Cortex of kidney (tissue), 1 donor: Measurements from ENCODE around the gene SNN.

Source experiments
- DNase-seq: peaks from one replicate; lab custom pipeline; 2025; lab: John Stamatoyannopoulos, UW

The SNN gene

GRCh38 chr16:11667824-11668622 lies at the start of gene SNN:
SNN (plus strand) TSS chr16:11668455; CDS start chr16:11676060, 7,605 bp downstream.
- no peak for DNase-seq

GRCh38 chr16:11619327-11619851 lies 48.9 kb upstream of the SNN start:
- DNase-seq = no peak

GRCh38 chr16:11620243-11621003 lies 47.8 kb upstream of the SNN start:
- DNase-seq = no peak

GRCh38 chr16:11621539-11621919 lies 46.7 kb upstream of the SNN start:
- no peak for DNase-seq

- no peak for DNase-seq
These were observed 46.2 kb upstream of the SNN start for GRCh38 chr16:11621920-11622651.

GRCh38 chr16:11624205-11624604 lies 44.0 kb upstream of the SNN start:
- DNase-seq = no peak

- no peak for DNase-seq
These were observed 43.3 kb upstream of the SNN start for GRCh38 chr16:11624636-11625607.

- DNase-seq = no peak
These were observed 42.5 kb upstream of the SNN start for GRCh38 chr16:11625769-11626168.

GRCh38 chr16:11626657-11627291 lies 41.5 kb upstream of the SNN start:
- DNase-seq = no peak

GRCh38 chr16:11627292-11627663 lies 41.0 kb upstream of the SNN start:
- DNase-seq = no peak

GRCh38 chr16:11627822-11628457 lies 40.3 kb upstream of the SNN start:
- DNase-seq = no peak

- DNase-seq = no peak
These were observed 38.9 kb upstream of the SNN start for GRCh38 chr16:11629071-11630030.

- no peak for DNase-seq
These were observed 38.0 kb upstream of the SNN start for GRCh38 chr16:11630046-11630767.

GRCh38 chr16:11630768-11631056 lies 37.5 kb upstream of the SNN start:
- DNase-seq = no peak

- no peak for DNase-seq
These were observed 37.0 kb upstream of the SNN start for GRCh38 chr16:11631214-11631613.

GRCh38 chr16:11632455-11632939 lies 35.8 kb upstream of the SNN start:
- DNase-seq = no peak

- no peak for DNase-seq
These were observed 35.1 kb upstream of the SNN start for GRCh38 chr16:11633113-11633512.

- no peak for DNase-seq
These were observed 33.9 kb upstream of the SNN start for GRCh38 chr16:11634312-11634711.
